Neural progenitor cell (in vitro differentiated cells): ENCODE results near the gene LINGO3.

Source experiments
- EZH2 ChIP-seq: fragments of 200-600 bp; sonication (generic); IDR thresholded peaks from 2 replicates; pipeline ENCODE4 v1.6.1; 2017; ENCODE audit warnings: antibody characterized with exemption, mild to moderate bottlenecking, moderate library complexity
- TF ChIP-seq, protein P1 (sequence below): fragments of 200-600 bp; sonication (generic); IDR thresholded peaks from 2 replicates; pipeline ENCODE4 v1.5.1; 2017; ENCODE audit warnings: antibody characterized with exemption, mild to moderate bottlenecking

- TF ChIP-seq, protein P1, sequence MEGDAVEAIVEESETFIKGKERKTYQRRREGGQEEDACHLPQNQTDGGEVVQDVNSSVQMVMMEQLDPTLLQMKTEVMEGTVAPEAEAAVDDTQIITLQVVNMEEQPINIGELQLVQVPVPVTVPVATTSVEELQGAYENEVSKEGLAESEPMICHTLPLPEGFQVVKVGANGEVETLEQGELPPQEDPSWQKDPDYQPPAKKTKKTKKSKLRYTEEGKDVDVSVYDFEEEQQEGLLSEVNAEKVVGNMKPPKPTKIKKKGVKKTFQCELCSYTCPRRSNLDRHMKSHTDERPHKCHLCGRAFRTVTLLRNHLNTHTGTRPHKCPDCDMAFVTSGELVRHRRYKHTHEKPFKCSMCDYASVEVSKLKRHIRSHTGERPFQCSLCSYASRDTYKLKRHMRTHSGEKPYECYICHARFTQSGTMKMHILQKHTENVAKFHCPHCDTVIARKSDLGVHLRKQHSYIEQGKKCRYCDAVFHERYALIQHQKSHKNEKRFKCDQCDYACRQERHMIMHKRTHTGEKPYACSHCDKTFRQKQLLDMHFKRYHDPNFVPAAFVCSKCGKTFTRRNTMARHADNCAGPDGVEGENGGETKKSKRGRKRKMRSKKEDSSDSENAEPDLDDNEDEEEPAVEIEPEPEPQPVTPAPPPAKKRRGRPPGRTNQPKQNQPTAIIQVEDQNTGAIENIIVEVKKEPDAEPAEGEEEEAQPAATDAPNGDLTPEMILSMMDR, result no peak
- no peak for TF ChIP-seq EZH2
These were observed 33.7 kb downstream of the LINGO3 start for GRCh38 chr19:2274185-2274711.
